Measurements from ENCODE around the gene MAGEA2.
"Not testable (repeated sequence)": the region's sequence is repeated elsewhere in the genome, so short reads cannot be mapped to it uniquely, and the experiment has no call there.

- TF ChIP-seq EZH2 (IDR thresholded peaks at IDR 0.05; ENCODE audit: insufficient read depth, poor library complexity, severe bottlenecking); EZH2phosphoT487 (IDR thresholded peaks at IDR 0.05; ENCODE audit: insufficient read depth, low read depth): not testable (repeated sequence)
These were observed 44.5 kb downstream of the MAGEA2 start, which contains the start of gene CSAG2 for GRCh38 chrX:152709173-152709572.

All from GM23248 (cell line).